Measurements from ENCODE around the gene HIVEP3.

HIVEP3 gene

GRCh38 chr1:41941381-41941780 lies 22.7 kb upstream of the HIVEP3 start:
- H3K4me2 ChIP-seq (ENCODE audit: low read depth, low read length, poor library complexity, severe bottlenecking) = no peak overlapping the region
- no peak overlapping the region for H3K9ac ChIP-seq (ENCODE audit: low read depth, low read length, poor library complexity, severe bottlenecking)
- H2AFZ ChIP-seq (ENCODE audit: low read length) = no peak overlapping the region
- no peak overlapping the region for H3K4me3 ChIP-seq (ENCODE audit: low read length, poor library complexity, severe bottlenecking)
- TF ChIP-seq, protein P1, sequence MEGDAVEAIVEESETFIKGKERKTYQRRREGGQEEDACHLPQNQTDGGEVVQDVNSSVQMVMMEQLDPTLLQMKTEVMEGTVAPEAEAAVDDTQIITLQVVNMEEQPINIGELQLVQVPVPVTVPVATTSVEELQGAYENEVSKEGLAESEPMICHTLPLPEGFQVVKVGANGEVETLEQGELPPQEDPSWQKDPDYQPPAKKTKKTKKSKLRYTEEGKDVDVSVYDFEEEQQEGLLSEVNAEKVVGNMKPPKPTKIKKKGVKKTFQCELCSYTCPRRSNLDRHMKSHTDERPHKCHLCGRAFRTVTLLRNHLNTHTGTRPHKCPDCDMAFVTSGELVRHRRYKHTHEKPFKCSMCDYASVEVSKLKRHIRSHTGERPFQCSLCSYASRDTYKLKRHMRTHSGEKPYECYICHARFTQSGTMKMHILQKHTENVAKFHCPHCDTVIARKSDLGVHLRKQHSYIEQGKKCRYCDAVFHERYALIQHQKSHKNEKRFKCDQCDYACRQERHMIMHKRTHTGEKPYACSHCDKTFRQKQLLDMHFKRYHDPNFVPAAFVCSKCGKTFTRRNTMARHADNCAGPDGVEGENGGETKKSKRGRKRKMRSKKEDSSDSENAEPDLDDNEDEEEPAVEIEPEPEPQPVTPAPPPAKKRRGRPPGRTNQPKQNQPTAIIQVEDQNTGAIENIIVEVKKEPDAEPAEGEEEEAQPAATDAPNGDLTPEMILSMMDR (conservative IDR thresholded peaks at IDR 0.05; ENCODE audit: low read length) = no peak
- no peak for TF ChIP-seq EZH2phosphoT487 (IDR thresholded peaks at IDR 0.05; ENCODE audit: borderline replicate concordance)
- H3K9me3 ChIP-seq (ENCODE audit: insufficient read depth, low read depth, low read length) = 0 out of 2 replicates have a peak, but pooled peaks cover 4% of the 10 kb centered on the region
- no peaks in the 10 kb centered on the region for H3K27me3 ChIP-seq (ENCODE audit: insufficient read depth, low read length, poor library complexity, severe bottlenecking)
- H3F3A ChIP-seq (ENCODE audit: low read depth) = no peaks in the 10 kb centered on the region
- H3K4me1 ChIP-seq (ENCODE audit: insufficient read depth, low read length, poor library complexity, severe bottlenecking) = no peaks in the 10 kb centered on the region
- H3K79me2 ChIP-seq (ENCODE audit: insufficient read depth, low read length) = no peaks in the 10 kb centered on the region
- H3K36me3 ChIP-seq (ENCODE audit: insufficient read depth, low read length) = no peaks in the 10 kb centered on the region
- no peaks in the 10 kb centered on the region for H4K20me1 ChIP-seq (ENCODE audit: insufficient read depth, low read length, poor library complexity, severe bottlenecking)
- no peaks in the 10 kb centered on the region for H3K9me2 ChIP-seq (replicated peaks; ENCODE audit: low read depth, low read length)

DNA sequence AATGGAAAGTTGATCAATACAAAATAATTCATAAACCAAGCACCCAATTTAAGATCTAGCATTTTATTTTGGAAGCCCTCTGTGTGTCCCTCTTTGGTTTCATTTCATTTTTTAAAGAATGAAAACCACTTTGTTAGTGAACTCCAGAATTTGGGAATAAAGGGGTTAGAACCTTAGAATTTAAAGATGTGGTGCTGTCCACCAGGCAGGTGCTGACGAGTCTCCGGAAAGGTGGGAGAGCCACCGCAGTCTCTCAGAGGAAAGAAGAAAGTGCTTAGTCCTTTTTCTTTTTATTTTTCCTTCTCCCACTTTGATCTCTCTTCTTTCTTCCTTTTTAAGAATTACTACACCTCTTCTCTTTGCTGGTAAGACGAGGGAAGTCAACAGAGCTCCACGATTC lies 20.5 kb upstream of the HIVEP3 start:
- no peaks in the 10 kb centered on the region for H3K79me2 ChIP-seq (ENCODE audit: insufficient read depth, low read length)
- H3K4me1 ChIP-seq (ENCODE audit: insufficient read depth, low read length, poor library complexity, severe bottlenecking) = no peaks in the 10 kb centered on the region
- H2AFZ ChIP-seq (ENCODE audit: low read length) = no peak overlapping the region
- H3K9ac ChIP-seq (ENCODE audit: low read depth, low read length, poor library complexity, severe bottlenecking) = no peak overlapping the region
- 0 out of 2 replicates have a peak, but pooled peaks cover 4% of the 10 kb centered on the region for H3K9me3 ChIP-seq (ENCODE audit: insufficient read depth, low read depth, low read length)
- no peak for TF ChIP-seq EZH2phosphoT487 (IDR thresholded peaks at IDR 0.05; ENCODE audit: borderline replicate concordance)
- TF ChIP-seq, protein P1 (conservative IDR thresholded peaks at IDR 0.05; ENCODE audit: low read length) = no peak
- H3K36me3 ChIP-seq (ENCODE audit: insufficient read depth, low read length) = no peaks in the 10 kb centered on the region
- H3K4me3 ChIP-seq (ENCODE audit: low read length, poor library complexity, severe bottlenecking) = no peak overlapping the region
- H3F3A ChIP-seq (ENCODE audit: low read depth) = no peaks in the 10 kb centered on the region
- H3K4me2 ChIP-seq (ENCODE audit: low read depth, low read length, poor library complexity, severe bottlenecking) = no peak overlapping the region
- H4K20me1 ChIP-seq (ENCODE audit: insufficient read depth, low read length, poor library complexity, severe bottlenecking) = no peaks in the 10 kb centered on the region
- H3K27me3 ChIP-seq (ENCODE audit: insufficient read depth, low read length, poor library complexity, severe bottlenecking) = no peaks in the 10 kb centered on the region
- H3K9me2 ChIP-seq (replicated peaks; ENCODE audit: low read depth, low read length) = no peaks in the 10 kb centered on the region

- Histone ChIP-seq H2AFZ (ENCODE audit: low read length) (no peak overlapping the region), H3K4me1 (ENCODE audit: insufficient read depth, low read length, poor library complexity, severe bottlenecking) (no peaks in the 10 kb centered on the region), H3K4me3 (ENCODE audit: low read length, poor library complexity, severe bottlenecking) (no peak overlapping the region), H3K9ac (ENCODE audit: low read depth, low read length, poor library complexity, severe bottlenecking) (no peak overlapping the region), H3K79me2 (ENCODE audit: insufficient read depth, low read length) (no peaks in the 10 kb centered on the region), H3K27me3 (ENCODE audit: insufficient read depth, low read length, poor library complexity, severe bottlenecking) (no peaks in the 10 kb centered on the region), H3K9me3 (ENCODE audit: insufficient read depth, low read depth, low read length) (no peaks in the 10 kb centered on the region), H3K4me2 (ENCODE audit: low read depth, low read length, poor library complexity, severe bottlenecking) (no peak overlapping the region), H3K9me2 (replicated peaks; ENCODE audit: low read depth, low read length) (no peaks in the 10 kb centered on the region), H3F3A (ENCODE audit: low read depth) (no peaks in the 10 kb centered on the region), H4K20me1 (ENCODE audit: insufficient read depth, low read length, poor library complexity, severe bottlenecking) (no peaks in the 10 kb centered on the region), H3K36me3 (ENCODE audit: insufficient read depth, low read length) (no peaks in the 10 kb centered on the region)
- TF ChIP-seq EZH2phosphoT487 (IDR thresholded peaks at IDR 0.05; ENCODE audit: borderline replicate concordance) = no peak
- TF ChIP-seq, protein P1 (conservative IDR thresholded peaks at IDR 0.05; ENCODE audit: low read length) = no peak
Observed at GRCh38 chr1:41936107-41936506, 17.4 kb upstream of the HIVEP3 start.

Measured in Loucy (cell line).